ENCODE data around the gene MATK.

MATK gene

DNA sequence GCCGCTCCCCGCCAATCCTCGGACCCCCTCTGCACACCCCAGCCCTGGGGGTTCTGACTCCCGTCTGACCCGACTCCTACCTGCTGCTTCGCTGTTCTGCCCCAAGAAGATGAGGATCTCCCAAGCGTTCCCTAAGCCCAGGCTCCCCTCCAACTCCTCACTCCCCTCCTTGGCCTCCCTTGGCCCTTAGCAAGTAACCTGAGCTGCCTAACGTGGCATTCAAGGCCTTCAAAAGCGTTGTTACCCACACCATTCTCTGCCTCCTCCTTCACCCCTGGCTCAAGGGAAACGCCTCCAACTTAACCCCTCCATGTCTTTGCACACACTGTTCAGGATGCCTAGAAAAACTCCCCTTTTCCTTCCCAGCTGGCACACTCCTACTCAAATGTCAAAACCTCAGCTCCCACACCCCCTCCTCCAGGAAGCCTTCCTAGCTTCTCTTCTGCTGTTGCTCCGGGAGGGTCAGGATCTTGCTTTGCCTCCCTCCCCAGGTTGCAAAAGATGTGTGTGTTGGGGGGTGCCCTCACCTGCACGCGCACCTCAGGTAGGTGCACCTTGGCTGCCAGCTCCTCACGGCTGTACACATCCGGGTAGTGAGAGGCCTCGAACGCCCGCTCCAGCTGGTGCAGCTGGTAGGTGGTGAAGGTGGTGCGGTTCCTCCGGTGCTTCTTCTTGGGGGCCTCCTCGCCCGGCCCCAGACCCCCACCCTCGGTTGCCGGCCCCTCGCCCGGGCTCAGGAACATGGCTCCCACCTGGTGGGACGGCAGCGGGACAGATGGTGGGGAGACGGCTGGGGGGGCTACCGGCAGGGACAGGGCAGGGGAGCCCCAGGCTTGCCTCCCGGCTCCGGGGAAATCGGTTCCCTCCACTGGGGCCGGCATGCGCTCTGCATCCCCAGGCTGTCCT, 14.9 kb downstream of the MATK start:
- TF ChIP-seq, protein P1, sequence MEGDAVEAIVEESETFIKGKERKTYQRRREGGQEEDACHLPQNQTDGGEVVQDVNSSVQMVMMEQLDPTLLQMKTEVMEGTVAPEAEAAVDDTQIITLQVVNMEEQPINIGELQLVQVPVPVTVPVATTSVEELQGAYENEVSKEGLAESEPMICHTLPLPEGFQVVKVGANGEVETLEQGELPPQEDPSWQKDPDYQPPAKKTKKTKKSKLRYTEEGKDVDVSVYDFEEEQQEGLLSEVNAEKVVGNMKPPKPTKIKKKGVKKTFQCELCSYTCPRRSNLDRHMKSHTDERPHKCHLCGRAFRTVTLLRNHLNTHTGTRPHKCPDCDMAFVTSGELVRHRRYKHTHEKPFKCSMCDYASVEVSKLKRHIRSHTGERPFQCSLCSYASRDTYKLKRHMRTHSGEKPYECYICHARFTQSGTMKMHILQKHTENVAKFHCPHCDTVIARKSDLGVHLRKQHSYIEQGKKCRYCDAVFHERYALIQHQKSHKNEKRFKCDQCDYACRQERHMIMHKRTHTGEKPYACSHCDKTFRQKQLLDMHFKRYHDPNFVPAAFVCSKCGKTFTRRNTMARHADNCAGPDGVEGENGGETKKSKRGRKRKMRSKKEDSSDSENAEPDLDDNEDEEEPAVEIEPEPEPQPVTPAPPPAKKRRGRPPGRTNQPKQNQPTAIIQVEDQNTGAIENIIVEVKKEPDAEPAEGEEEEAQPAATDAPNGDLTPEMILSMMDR (IDR thresholded peaks at IDR 0.05): no peak

DNA sequence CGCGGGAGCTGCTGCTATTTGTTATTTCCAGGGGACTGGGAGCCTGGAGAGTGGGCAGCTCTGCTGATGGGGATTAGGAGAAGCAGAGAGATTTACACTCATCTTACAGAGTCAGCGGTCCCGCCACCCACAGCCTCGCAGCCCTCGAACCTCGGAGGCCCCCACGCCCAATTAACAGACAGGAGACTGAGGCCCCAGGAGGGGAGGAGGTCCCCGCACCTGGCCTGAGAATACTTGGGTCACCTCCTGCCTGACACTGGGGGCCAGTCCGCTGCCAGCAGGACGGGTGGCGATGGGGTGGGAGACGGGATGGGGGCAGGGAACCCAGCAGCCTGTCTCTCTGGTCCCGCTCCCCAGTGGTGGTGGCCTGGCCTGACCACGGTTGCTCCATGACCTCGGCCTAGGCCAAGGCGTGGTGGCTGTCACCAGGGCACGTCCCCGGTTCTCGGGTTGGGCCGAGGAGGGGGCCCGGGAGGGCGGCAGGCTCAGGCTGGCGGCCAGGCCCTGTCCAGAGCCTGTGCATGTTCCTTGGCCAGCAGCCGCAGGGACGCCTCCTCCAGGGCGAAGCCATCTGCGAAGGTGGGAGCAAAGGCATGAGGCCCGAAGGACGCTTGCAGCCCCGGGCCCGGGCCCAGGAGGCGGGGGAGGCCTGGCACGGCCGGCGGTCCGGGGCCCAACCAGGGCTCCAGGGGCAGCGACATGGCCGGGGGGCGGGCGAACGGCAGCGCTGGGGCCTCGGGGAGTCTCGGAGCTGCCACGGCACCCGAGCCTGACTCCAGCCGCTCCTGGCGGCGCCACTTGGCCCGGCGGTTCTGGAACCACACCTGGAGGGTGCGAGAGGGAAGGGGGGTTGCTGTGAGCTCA, 15.8 kb downstream of the MATK start:
- TF ChIP-seq, protein P1 (IDR thresholded peaks at IDR 0.05): no peak

DNA sequence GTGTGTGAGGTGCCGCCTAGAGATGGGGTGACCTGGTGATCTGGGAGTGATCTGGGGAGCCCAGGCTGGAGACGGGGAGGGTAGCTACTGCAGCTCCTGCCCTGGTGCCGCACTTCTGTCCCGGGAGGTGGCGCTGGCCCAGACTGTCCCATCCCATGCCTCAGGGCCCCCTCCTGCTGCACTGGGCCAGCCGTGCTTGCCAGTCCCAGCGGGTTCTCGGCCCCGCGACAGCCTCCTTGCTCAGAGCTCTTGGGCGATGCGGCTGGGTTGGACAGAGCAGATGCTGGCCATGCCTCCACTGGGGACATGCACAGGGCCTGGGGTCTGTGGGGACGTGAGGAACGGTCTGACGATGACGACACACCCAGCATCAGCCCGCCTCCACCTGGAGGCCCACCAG, 16.7 kb downstream of the MATK start:
- TF ChIP-seq, protein P1 (IDR thresholded peaks at IDR 0.05): no peak

DNA sequence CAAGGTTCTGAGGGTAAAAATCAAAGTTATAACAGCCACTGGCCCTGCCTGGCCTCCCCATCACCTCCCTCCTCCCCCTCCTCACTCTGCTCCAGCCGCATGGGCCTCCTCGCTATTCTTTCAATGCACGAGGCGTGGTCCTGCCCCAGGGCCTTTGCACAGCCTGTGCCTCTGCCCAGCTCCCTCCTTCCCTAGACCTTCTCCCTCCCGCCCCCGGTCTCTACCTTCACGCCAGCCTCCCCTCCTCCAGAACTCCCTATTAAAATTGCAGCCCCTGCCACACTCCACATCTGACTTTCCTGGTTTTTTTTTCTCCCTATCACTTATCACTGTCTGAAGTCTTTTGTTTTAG, 17.5 kb downstream of the MATK start:
- TF ChIP-seq, protein P1 (IDR thresholded peaks at IDR 0.05): no peak

DNA sequence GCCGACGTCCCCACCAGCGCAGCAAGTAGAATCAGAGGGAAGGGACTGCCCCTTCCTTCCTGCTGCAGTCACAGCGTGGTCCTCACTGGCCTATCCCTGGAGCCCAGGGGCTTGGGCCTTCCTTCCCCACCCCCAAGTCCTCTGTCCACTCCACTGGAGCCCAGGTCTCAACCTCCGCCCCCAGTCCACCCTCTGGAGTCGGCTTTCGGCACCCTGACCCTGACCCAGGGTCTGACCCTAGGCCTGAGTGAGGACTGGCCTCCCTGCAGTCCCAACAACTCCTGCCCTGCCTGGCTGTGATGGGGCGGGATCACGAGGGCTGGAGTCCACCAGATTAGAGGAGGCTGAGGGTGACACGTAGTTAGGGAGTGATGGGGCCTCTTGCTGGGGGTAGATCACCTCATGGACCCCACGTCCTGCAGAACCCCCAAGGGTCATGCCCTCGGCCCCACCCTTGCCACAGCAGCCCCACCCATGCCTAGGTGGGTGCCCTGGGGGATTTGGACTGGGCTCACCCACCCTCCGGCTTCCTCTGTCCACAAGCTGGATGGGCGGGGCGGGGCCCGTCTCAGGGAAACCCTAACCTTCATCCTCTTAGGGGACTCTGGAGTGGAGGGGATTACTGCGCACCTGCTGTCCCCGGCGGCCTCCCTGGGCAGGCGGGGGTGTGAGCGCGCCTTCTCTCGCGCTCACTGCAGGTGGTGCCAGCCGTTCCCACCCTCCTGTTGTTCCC, 18.0 kb downstream of the MATK start:
- TF ChIP-seq, protein P1 (IDR thresholded peaks at IDR 0.05): no peak

DNA sequence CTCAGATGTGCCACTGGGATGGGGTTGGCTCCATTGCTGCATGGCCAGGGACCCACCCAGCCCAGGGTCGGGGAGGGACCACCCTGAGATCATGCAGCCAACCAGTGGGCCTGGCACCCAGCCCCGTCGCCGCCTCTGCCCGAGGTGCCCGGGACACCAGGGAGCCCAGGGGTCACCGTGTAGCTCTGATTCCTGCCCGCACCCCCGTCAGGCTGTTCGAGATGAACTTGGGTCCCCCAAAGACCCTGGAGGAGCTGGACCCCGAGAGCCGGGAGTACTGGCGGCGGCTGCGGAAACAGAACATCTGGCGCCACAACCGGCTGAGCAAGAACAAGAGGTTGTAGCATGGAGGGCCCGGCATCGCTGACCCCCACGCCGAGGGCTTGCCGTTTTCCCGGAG, 19.1 kb downstream of the MATK start:
- TF ChIP-seq, protein P1 (IDR thresholded peaks at IDR 0.05): no peak

DNA sequence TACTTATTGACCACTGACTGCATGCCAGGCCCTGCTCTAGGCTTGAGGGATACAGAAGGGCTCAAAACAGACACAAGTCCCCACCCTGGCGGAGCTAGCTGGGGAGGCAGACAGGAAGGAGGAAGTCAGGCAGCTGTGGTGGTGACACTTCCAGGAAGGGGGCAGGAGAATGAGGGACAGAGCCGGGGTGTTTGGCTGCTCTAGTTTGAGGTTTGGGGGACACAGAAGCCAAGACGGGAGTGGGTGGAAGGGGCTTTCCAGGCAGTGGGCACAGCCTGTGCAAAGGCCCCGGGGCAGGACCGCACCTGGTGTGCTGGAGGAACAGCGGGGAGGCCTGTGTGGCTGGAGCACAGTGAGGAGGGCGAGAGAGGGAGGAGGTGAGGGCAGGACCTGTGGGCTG, 19.7 kb downstream of the MATK start:
- TF ChIP-seq, protein P1 (IDR thresholded peaks at IDR 0.05): no peak
